ENCODE results near the gene HEPACAM. TPM values are rescaled to one million over a fixed set of nuclear protein-coding genes. Genes with fewer than 3 reads are reported as not detected.

The HEPACAM gene
- total and polyA plus RNA-seq, 7 experiments from 2014 or later = not detected

DNA sequence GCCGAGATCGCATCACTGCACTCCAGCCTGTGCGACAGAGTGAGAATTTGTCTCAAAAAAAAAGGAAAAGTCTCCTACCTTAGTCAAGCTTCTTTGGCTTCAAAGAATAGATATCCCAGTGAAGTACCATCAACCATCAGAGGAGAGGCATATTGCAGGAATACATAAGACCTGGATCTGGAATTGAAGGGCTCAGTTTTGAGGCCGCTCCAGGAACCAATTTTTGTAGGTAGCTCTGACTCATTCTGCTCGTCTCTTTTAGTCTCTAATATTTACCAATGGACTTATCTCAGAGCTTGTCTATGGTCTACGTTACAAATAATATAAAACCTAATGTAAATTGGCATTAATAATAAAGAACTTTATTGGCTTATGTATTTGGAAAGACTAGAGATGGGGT lies 10.0 kb upstream of the HEPACAM start:
- peaks cover 12 to 38% (median 30%) of the 10 kb centered on the region in 7 donors for H3K4me1 Mint-ChIP-seq
- Histone ChIP-seq H3K4me1 (ENCODE audit: control insufficient read depth in 2 of 2, insufficient read depth in 2 of 2, low read length in 2 of 2) (peaks cover 18 to 36% of the 10 kb centered on the region in 2 donors), H3K36me3 (ENCODE audit: control insufficient read depth in 2 of 3, insufficient read depth in 3 of 3, low read length in 3 of 3) (no peaks in the 10 kb centered on the region), H3K9me3 (ENCODE audit: control insufficient read depth in 2 of 3, low read length in 3 of 3) (no peaks in the 10 kb centered on the region), H3K27ac (ENCODE audit: low read depth, low read length) (no peak overlapping the region), H3K27me3 (ENCODE audit: control insufficient read depth in 2 of 2, insufficient read depth in 2 of 2, low read length in 2 of 2) (no peaks in the 10 kb centered on the region), H3K4me3 (ENCODE audit: low read length) (no peak overlapping the region)
- H3K9me3 Mint-ChIP-seq = peaks cover 0 to 12% (median 6%) of the 10 kb centered on the region in 11 donors
- DNase-seq (no peak), ATAC-seq (no peak)
- no peak overlapping the region for H3K4me3 Mint-ChIP-seq
- no peaks in the 10 kb centered on the region for H3K27me3 Mint-ChIP-seq
- intact Hi-C loops (cut with micrococcal nuclease) = no loop called here
- ChIA-PET POLR2A (interaction anchor here (0.6 kb wide), 1 partner anchor 651 kb away, joined by 3 read pairs; no protein-coding TSS in a partner anchor), CTCF (no interaction called here)
- peaks cover 0 to 18% (median 4%) of the 10 kb centered on the region in 5 donors for H3K36me3 Mint-ChIP-seq
- H3K27ac Mint-ChIP-seq = no peak overlapping the region

DNA sequence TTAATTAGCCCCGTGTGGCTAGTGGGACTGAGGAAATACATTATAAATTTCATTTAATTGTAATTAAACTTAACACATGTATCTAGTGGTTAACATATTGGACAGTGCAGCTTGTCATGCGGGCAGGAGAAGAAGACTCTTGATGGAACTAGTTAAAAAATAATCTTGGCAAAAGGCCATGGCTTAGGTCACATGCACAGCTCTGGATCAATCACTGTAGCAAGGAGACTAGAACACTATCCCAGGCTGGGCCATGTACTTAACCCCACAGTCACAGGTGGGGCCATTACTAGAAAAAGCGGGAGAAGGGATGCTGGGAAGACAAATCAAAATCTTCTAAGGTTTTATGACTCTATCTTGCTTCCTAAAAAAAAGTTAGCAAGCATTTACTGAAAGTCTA lies 8.7 kb upstream of the HEPACAM start:
- no peaks in the 10 kb centered on the region for H3K36me3 ChIP-seq (ENCODE audit: control insufficient read depth in 2 of 3, insufficient read depth in 3 of 3, low read length in 3 of 3)
- no peak overlapping the region for H3K27ac ChIP-seq (ENCODE audit: low read depth, low read length)
- Mint-ChIP-seq H3K4me1 (peaks cover 4 to 38% (median 36%) of the 10 kb centered on the region in 7 donors), H3K27ac (peak overlapping the region in 2 of 9 donors; percentile 24 to 52), H3K27me3 (no peaks in the 10 kb centered on the region), H3K36me3 (peaks cover 0 to 16% (median 4%) of the 10 kb centered on the region in 5 donors), H3K9me3 (peaks cover 0 to 12% (median 6%) of the 10 kb centered on the region in 11 donors), H3K4me3 (no peak overlapping the region)
- DNase-seq (no peak), ATAC-seq (no peak)
- intact Hi-C loops (cut with micrococcal nuclease) = no loop called here
- H3K27me3 ChIP-seq (ENCODE audit: control insufficient read depth in 2 of 2, insufficient read depth in 2 of 2, low read length in 2 of 2) = no peaks in the 10 kb centered on the region
- peaks cover 6 to 24% of the 10 kb centered on the region in 2 donors for H3K4me1 ChIP-seq (ENCODE audit: control insufficient read depth in 2 of 2, insufficient read depth in 2 of 2, low read length in 2 of 2)
- CTCF ChIA-PET = interaction anchor here (0.7 kb wide), 1 partner anchor 10 kb away, joined by 4 read pairs; the partner anchor contains the start of gene CCDC15
- H3K9me3 ChIP-seq (ENCODE audit: control insufficient read depth in 2 of 3, low read length in 3 of 3) = no peaks in the 10 kb centered on the region
- no peak overlapping the region for H3K4me3 ChIP-seq (ENCODE audit: low read length)
- POLR2A ChIA-PET = interaction anchor here (1.1 to 2.5 kb wide), 3 partner anchors 9 to 74 kb away, joined by 3 to 15 read pairs (median 5); partner anchors contain the start of gene CCDC15

DNA sequence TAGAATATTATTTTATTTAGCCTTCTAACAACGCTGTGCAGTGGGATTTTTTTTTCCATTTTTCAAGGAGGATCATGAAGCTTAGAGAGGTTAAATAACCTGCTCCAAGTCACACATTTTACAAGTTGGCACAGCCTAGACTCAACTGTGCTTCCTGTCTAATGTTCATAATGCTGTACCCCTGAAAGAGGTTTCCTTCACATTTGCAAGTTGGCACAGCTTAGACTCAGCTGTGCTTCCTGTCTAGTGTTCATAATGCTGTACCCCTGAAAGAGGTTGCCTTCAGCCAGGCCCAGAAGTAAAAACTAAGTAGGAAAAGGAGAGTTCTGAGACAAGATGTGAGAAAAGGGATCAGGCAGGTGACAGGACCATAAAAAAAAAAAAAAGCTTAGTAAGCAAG lies 7.9 kb upstream of the HEPACAM start:
- no peak for ATAC-seq

DNA sequence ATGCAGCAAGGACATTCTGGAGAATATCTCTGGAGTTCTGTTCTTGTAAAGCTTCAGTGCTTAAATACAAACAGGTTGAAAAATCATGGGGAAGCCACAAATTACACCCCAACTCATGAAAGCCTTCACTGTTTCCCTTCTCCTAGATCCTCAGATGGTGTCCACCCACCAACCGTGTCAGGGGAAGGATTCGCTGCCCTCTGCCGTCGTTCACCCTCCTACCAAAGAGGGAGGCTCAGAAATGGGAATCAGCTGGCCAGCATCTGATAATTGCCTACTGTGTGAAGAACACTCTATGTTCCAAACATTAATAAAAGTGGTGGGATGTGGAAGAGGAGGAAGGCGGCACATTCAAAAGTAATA lies 7.4 kb upstream of the HEPACAM start:
- intact Hi-C loops (cut with micrococcal nuclease) = loop anchor here in 1 of 2 donors (1.0 kb wide), 1 partner anchor 11 kb away; the partner anchor contains the start of gene CCDC15
- ChIA-PET POLR2A (interaction anchor here (0.7 to 2.5 kb wide), 6 partner anchors 9 to 239 kb away, joined by 3 to 15 read pairs (median 4); partner anchors contain the start of gene CCDC15), CTCF (interaction anchor here (0.6 to 0.9 kb wide), 3 partner anchors 8 to 183 kb away, joined by 3 to 4 read pairs (median 3); no protein-coding TSS in a partner anchor)
- H3K4me1 ChIP-seq (ENCODE audit: control insufficient read depth in 2 of 2, insufficient read depth in 2 of 2, low read length in 2 of 2) = peaks cover 6 to 20% of the 10 kb centered on the region in 2 donors
- Mint-ChIP-seq H3K27me3 (no peaks in the 10 kb centered on the region), H3K4me3 (peak overlapping the region in 3 of 10 donors; percentile 3 to 59 (median 40)), H3K4me1 (peaks cover 4 to 36% (median 30%) of the 10 kb centered on the region in 7 donors), H3K9me3 (peaks cover 0 to 6% (median 2%) of the 10 kb centered on the region in 11 donors), H3K36me3 (peaks cover 0 to 6% (median 4%) of the 10 kb centered on the region in 5 donors), H3K27ac (peak overlapping the region in 7 of 9 donors; percentile 3 to 95 (median 59))
- no peak for DNase-seq
- H3K9me3 ChIP-seq (ENCODE audit: control insufficient read depth in 2 of 3, low read length in 3 of 3) = no peaks in the 10 kb centered on the region
- no peak for ATAC-seq
- H3K36me3 ChIP-seq (ENCODE audit: control insufficient read depth in 2 of 3, insufficient read depth in 3 of 3, low read length in 3 of 3) = no peaks in the 10 kb centered on the region
- no peak overlapping the region for H3K27ac ChIP-seq (ENCODE audit: low read depth, low read length)
- H3K4me3 ChIP-seq (ENCODE audit: low read length) = no peak overlapping the region
- no peaks in the 10 kb centered on the region for H3K27me3 ChIP-seq (ENCODE audit: control insufficient read depth in 2 of 2, insufficient read depth in 2 of 2, low read length in 2 of 2)

More for the DNA sequence above, 7.9 kb upstream of the HEPACAM start:
- CTCF ChIA-PET = interaction anchor here (0.6 to 0.9 kb wide), 5 partner anchors 9 to 198 kb away, joined by 3 to 4 read pairs (median 3); partner anchors contain the start of gene CCDC15
- peak overlapping the region in 7 of 10 donors; percentile 4 to 59 (median 32) for H3K4me3 Mint-ChIP-seq
- H3K36me3 Mint-ChIP-seq = peaks cover 0 to 12% (median 4%) of the 10 kb centered on the region in 5 donors
- DNase-seq = peak in 2 of 9 donors; percentile 13 to 23
- H3K4me1 Mint-ChIP-seq = peaks cover 4 to 36% (median 31%) of the 10 kb centered on the region in 7 donors
- peak overlapping the region in 8 of 9 donors; percentile 3 to 95 (median 64) for H3K27ac Mint-ChIP-seq
- H3K9me3 Mint-ChIP-seq = peaks cover 0 to 11% (median 6%) of the 10 kb centered on the region in 11 donors
- no peak overlapping the region for H3K4me3 ChIP-seq (ENCODE audit: low read length)
- POLR2A ChIA-PET = interaction anchor here (0.7 to 2.5 kb wide), 6 partner anchors 9 to 238 kb away, joined by 3 to 15 read pairs (median 4); partner anchors contain the start of gene CCDC15
- H3K27me3 Mint-ChIP-seq = no peaks in the 10 kb centered on the region
- peaks cover 6 to 20% of the 10 kb centered on the region in 2 donors for H3K4me1 ChIP-seq (ENCODE audit: control insufficient read depth in 2 of 2, insufficient read depth in 2 of 2, low read length in 2 of 2)
- peak overlapping the region; percentile 35 for H3K27ac ChIP-seq (ENCODE audit: low read depth, low read length)
- H3K27me3 ChIP-seq (ENCODE audit: control insufficient read depth in 2 of 2, insufficient read depth in 2 of 2, low read length in 2 of 2) = no peaks in the 10 kb centered on the region
- H3K36me3 ChIP-seq (ENCODE audit: control insufficient read depth in 2 of 3, insufficient read depth in 3 of 3, low read length in 3 of 3) = no peaks in the 10 kb centered on the region
- no peaks in the 10 kb centered on the region for H3K9me3 ChIP-seq (ENCODE audit: control insufficient read depth in 2 of 3, low read length in 3 of 3)
- intact Hi-C loops (cut with micrococcal nuclease) = loop anchor here in 1 of 2 donors (1.0 kb wide), 1 partner anchor 11 kb away; the partner anchor contains the start of gene CCDC15

DNA sequence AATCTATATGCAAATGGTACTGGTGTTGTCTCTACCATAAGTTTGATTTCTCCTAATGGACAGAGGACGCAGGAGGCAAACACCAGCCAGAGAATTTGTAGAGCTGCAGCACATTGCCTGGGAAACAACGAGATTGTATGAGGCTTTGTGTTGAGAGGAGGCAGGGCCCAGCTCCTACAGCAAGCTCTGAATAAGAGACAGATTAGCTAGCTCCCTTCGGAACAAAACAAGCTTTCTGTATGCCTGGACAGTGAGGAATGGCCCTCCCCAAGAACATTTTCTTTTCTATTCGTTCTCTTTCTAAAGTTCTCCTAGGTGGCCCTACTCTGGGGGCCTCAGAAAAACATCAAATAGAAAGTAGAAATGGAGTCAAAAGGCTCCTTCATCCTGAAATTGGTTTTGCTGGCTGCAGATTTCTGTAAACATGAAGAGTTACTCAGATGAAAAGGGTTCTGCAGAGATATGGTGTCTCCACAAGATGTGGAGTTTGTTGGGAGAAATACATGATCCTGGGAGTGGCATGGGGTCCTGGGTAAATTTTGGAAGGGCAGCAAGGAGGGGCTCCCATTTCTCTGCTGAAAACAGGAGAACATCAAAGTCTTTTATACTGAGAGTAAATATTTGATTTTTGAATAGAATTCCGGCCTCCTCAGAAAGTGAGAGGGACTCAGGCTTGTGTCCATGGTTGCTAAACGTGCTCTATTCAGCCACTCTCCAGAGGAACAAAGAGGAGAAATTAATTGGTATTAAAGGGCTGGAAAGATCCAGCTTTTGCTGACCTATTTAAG lies 6.8 kb upstream of the HEPACAM start:
- no peaks in the 10 kb centered on the region for H3K27me3 Mint-ChIP-seq
- H3K4me1 Mint-ChIP-seq = peaks cover 4 to 36% (median 25%) of the 10 kb centered on the region in 7 donors
- intact Hi-C loops (cut with micrococcal nuclease) = loop anchor here in 1 of 2 donors (1.0 kb wide), 1 partner anchor 12 kb away; the partner anchor contains the start of gene CCDC15
- POLR2A ChIA-PET = interaction anchor here (1.0 to 2.5 kb wide), 6 partner anchors 8 to 66 kb away, joined by 3 to 15 read pairs (median 4); partner anchors contain the start of gene CCDC15
- Histone ChIP-seq H3K27me3 (ENCODE audit: control insufficient read depth in 2 of 2, insufficient read depth in 2 of 2, low read length in 2 of 2) (no peaks in the 10 kb centered on the region), H3K4me3 (ENCODE audit: low read length) (no peak overlapping the region), H3K9me3 (ENCODE audit: control insufficient read depth in 2 of 3, low read length in 3 of 3) (no peaks in the 10 kb centered on the region), H3K36me3 (ENCODE audit: control insufficient read depth in 2 of 3, insufficient read depth in 3 of 3, low read length in 3 of 3) (no peaks in the 10 kb centered on the region), H3K4me1 (ENCODE audit: control insufficient read depth in 2 of 2, insufficient read depth in 2 of 2, low read length in 2 of 2) (peaks cover 6 to 20% of the 10 kb centered on the region in 2 donors), H3K27ac (ENCODE audit: low read depth, low read length) (no peak overlapping the region)
- ATAC-seq (no peak), DNase-seq (no peak)
- peaks cover 0 to 4% (median 0%) of the 10 kb centered on the region in 5 donors for H3K36me3 Mint-ChIP-seq
- peak overlapping the region in 2 of 10 donors; percentile 35 to 38 for H3K4me3 Mint-ChIP-seq
- H3K9me3 Mint-ChIP-seq = peaks cover 0 to under 1% (median 0%) of the 10 kb centered on the region in 11 donors
- CTCF ChIA-PET = interaction anchor here (1.0 to 1.6 kb wide), 2 partner anchors 11 to 105 kb away, joined by 3 read pairs; partner anchors contain the start of gene CCDC15
- peak overlapping the region in 8 of 9 donors; percentile 3 to 95 (median 78) for H3K27ac Mint-ChIP-seq

DNA sequence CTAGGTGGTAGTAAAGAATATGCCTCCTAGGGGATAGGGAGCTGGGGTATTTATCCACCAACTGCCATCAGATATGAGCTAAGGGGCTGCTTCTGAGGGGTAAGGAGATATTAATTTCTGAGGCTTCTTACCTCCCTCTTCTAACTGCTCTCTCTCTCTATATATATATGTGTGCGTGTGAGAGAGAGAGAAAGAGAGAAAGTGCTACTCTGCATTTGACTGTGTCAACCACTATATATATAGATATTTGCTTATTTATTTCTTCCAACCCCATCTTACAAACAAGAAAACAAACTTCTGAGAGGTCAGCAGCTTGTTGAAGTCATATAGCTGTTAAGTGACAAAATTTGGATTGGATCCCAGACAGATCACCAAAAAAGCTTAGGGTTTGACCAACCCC lies 5.9 kb upstream of the HEPACAM start:
- Mint-ChIP-seq H3K27ac (peak overlapping the region in 1 of 9 donors; percentile 25), H3K4me3 (peak overlapping the region in 1 of 10 donors; percentile 2), H3K9me3 (no peaks in the 10 kb centered on the region), H3K36me3 (peaks cover 0 to 4% (median 0%) of the 10 kb centered on the region in 5 donors), H3K4me1 (peaks cover 4 to 36% (median 25%) of the 10 kb centered on the region in 7 donors), H3K27me3 (peaks cover 0 to 4% (median 0%) of the 10 kb centered on the region in 5 donors)
- no peaks in the 10 kb centered on the region for H3K27me3 ChIP-seq (ENCODE audit: control insufficient read depth in 2 of 2, insufficient read depth in 2 of 2, low read length in 2 of 2)
- ChIA-PET CTCF (interaction anchor here (1.2 to 1.6 kb wide), 2 partner anchors 12 to 199 kb away, joined by 3 to 4 read pairs; partner anchors contain the start of gene CCDC15), POLR2A (interaction anchor here (1.3 to 1.5 kb wide), 2 partner anchors 9 to 17 kb away, joined by 3 to 5 read pairs; no protein-coding TSS in a partner anchor)
- H3K9me3 ChIP-seq (ENCODE audit: control insufficient read depth in 2 of 3, low read length in 3 of 3) = no peaks in the 10 kb centered on the region
- no peak for DNase-seq
- ATAC-seq = no peak
- peaks cover 6 to 20% of the 10 kb centered on the region in 2 donors for H3K4me1 ChIP-seq (ENCODE audit: control insufficient read depth in 2 of 2, insufficient read depth in 2 of 2, low read length in 2 of 2)
- H3K27ac ChIP-seq (ENCODE audit: low read depth, low read length) = no peak overlapping the region
- no peak overlapping the region for H3K4me3 ChIP-seq (ENCODE audit: low read length)
- H3K36me3 ChIP-seq (ENCODE audit: control insufficient read depth in 2 of 3, insufficient read depth in 3 of 3, low read length in 3 of 3) = no peaks in the 10 kb centered on the region
- intact Hi-C loops (cut with micrococcal nuclease) = no loop called here

Data from naive thymus-derived CD4-positive, alpha-beta T cell (primary cell).